H1 (cell line): ENCODE measurements around the gene MXD4. TPM values are rescaled to one million over a fixed set of nuclear protein-coding genes. Genes with fewer than 3 reads are reported as not detected.

Experiments used
- CTCF ChIA-PET: fragments of 300-600 bp; sonication (Branson Sonifier 250); formaldehyde crosslinking; loops from one replicate; lab custom pipeline; 2021; ENCODE audit not compliant: partially characterized antibody; lab: Charles Lee
- POLR2A ChIA-PET: fragments of 300-600 bp; sonication (Branson Sonifier 250); formaldehyde crosslinking; loops from one replicate; lab custom pipeline; 2021; ENCODE audit warnings: inconsistent platforms; ENCODE audit not compliant: partially characterized antibody; lab: Charles Lee
- DNase-seq, 2 experiments: peaks; one replicate each; pipeline versions ENCODE4 v3.0.0 to v3.0.0-alpha.2; 2010 to 2022; ENCODE audit warnings: low spot score in 2 of 2, low read depth in 1 of 2, mixed read lengths in 1 of 2
- FAIRE-seq: peaks from 2 replicates; lab custom pipeline; 2011; peaks lifted over from hg19 to GRCh38; lab: Jason Lieb, UNC
- H2AFZ ChIP-seq: 2 replicates; pipeline ENCODE4 v1.8.1; 2012; ENCODE audit warnings: low read length, inconsistent platforms
- H2AK5ac ChIP-seq: 2 replicates; pipeline ENCODE4 v1.6.1; 2013; ENCODE audit warnings: low read depth, low read length
- H2BK120ac ChIP-seq: replicated peaks from 2 replicates; pipeline ENCODE3; 2013; ENCODE audit warnings: low read depth, low read length, inconsistent platforms
- H2BK12ac ChIP-seq: 2 replicates; pipeline ENCODE4 v1.6.1; 2013; ENCODE audit warnings: low read depth, low read length
- H2BK15ac ChIP-seq: 2 replicates; pipeline ENCODE4 v1.6.1; 2013; ENCODE audit warnings: low read length
- H2BK20ac ChIP-seq: 2 replicates; pipeline ENCODE4 v1.6.1; 2013; ENCODE audit warnings: low read length
- H2BK5ac ChIP-seq: 2 replicates; pipeline ENCODE4 v1.6.1; 2013; ENCODE audit warnings: low read depth, low read length
- H3K14ac ChIP-seq: 2 replicates; pipeline ENCODE4 v1.6.1; 2013; ENCODE audit warnings: inconsistent platforms; ENCODE audit not compliant: insufficient read length
- H3K18ac ChIP-seq: 2 replicates; pipeline ENCODE4 v1.6.1; 2013; ENCODE audit warnings: low read length; ENCODE audit errors: extremely low read depth
- H3K23ac ChIP-seq: 2 replicates; pipeline ENCODE4 v1.6.1; 2013; ENCODE audit warnings: inconsistent platforms; ENCODE audit not compliant: insufficient read length
- H3K23me2 ChIP-seq: 2 replicates; pipeline ENCODE4 v1.6.1; 2013; ENCODE audit warnings: low read depth, low read length
- H3K27ac ChIP-seq: 2 replicates; pipeline ENCODE4 v1.6.1; 2011; ENCODE audit warnings: low read depth, low read length, inconsistent platforms
- H3K27me3 ChIP-seq, 4 experiments: replicated peaks in 1 of 4; 1 replicate in 1 of 4; 2 replicates in 3 of 4; pipeline versions ENCODE4 v1.6.1 to v1.8.1; 2011 to 2013; ENCODE audit warnings: low read length in 3 of 4, mild to moderate bottlenecking in 3 of 4, inconsistent platforms in 2 of 4, mixed read lengths in 2 of 4, moderate library complexity in 1 of 4; ENCODE audit not compliant: control insufficient read depth in 3 of 4, insufficient read depth in 3 of 4; ENCODE audit errors: extremely low read depth in 1 of 4
- H3K36me3 ChIP-seq, 4 experiments: 2 replicates each; pipeline versions ENCODE4 v1.6.1 to v1.8.1; 2011 to 2013; ENCODE audit warnings: mild to moderate bottlenecking in 4 of 4, low read length in 3 of 4, moderate library complexity in 2 of 4, control low read depth in 1 of 4, inconsistent platforms in 1 of 4; ENCODE audit not compliant: insufficient read depth in 4 of 4, control insufficient read depth in 2 of 4
- H3K4ac ChIP-seq: replicated peaks from 2 replicates; pipeline ENCODE3; 2013; ENCODE audit warnings: low read length, low read depth, mixed read lengths, inconsistent platforms; ENCODE audit not compliant: insufficient read length
- H3K4me1 ChIP-seq, 4 experiments: replicated peaks in 1 of 4; 1 replicate in 1 of 4; 2 replicates in 3 of 4; pipeline versions ENCODE4 v1.6.1 to v1.8.1; 2011 to 2013; ENCODE audit warnings: low read length in 3 of 4, inconsistent platforms in 2 of 4, mixed read lengths in 1 of 4; ENCODE audit not compliant: insufficient read depth in 4 of 4, control insufficient read depth in 3 of 4
- H3K4me2 ChIP-seq, 2 experiments: 2 replicates each; pipeline versions ENCODE4 v1.6.1 to v1.8.1; 2011 to 2013; ENCODE audit warnings: low read depth in 2 of 2, low read length in 2 of 2, control low read depth in 1 of 2, inconsistent platforms in 1 of 2, mild to moderate bottlenecking in 1 of 2; ENCODE audit not compliant: insufficient read depth in 1 of 2
- H3K4me3 ChIP-seq, 4 experiments: fragments of 200-600, 300-600 bp in 1 of 4; sonication (generic), shearing (Covaris generic), sonication (Bioruptor Twin) in 1 of 4; 2 replicates each; pipeline versions ENCODE4 v1.5.1 to v1.8.1; 2011 to 2016; ENCODE audit warnings: low read length in 4 of 4, low read depth in 3 of 4, control low read depth in 2 of 4, inconsistent platforms in 2 of 4, mild to moderate bottlenecking in 2 of 4, mixed read lengths in 1 of 4, moderate library complexity in 1 of 4; ENCODE audit not compliant: insufficient read depth in 2 of 4; ENCODE audit errors: extremely low read depth in 1 of 4
- H3K56ac ChIP-seq: replicated peaks from 2 replicates; pipeline ENCODE3; 2013; ENCODE audit warnings: low read depth, mild to moderate bottlenecking, mixed read lengths, low read length, inconsistent platforms; ENCODE audit not compliant: insufficient read length
- H3K79me1 ChIP-seq: 2 replicates; pipeline ENCODE4 v1.6.1; 2013; ENCODE audit warnings: low read depth, low read length, control low read depth
- H3K79me2 ChIP-seq, 2 experiments: 2 replicates each; pipeline versions ENCODE4 v1.6.1 to v1.8.1; 2012 to 2013; ENCODE audit warnings: low read length in 2 of 2, mild to moderate bottlenecking in 2 of 2, inconsistent platforms in 1 of 2; ENCODE audit not compliant: insufficient read depth in 2 of 2, control insufficient read depth in 1 of 2
- H3K9ac ChIP-seq, 4 experiments: replicated peaks in 1 of 4; 1 replicate in 1 of 4; 2 replicates in 3 of 4; pipeline versions ENCODE4 v1.6.1 to v1.8.1; 2011 to 2013; ENCODE audit warnings: low read depth in 3 of 4, low read length in 3 of 4, control low read depth in 2 of 4, mild to moderate bottlenecking in 2 of 4, moderate library complexity in 2 of 4, inconsistent platforms in 1 of 4; ENCODE audit errors: extremely low read depth in 1 of 4
- H3K9me3 ChIP-seq, 2 experiments: 2 replicates each; pipeline versions ENCODE4 v1.6.1 to v1.8.1; 2012 to 2013; ENCODE audit warnings: mild to moderate bottlenecking in 2 of 2, moderate library complexity in 2 of 2, control low read depth in 1 of 2, inconsistent platforms in 1 of 2, low read depth in 1 of 2, low read length in 1 of 2, mixed read lengths in 1 of 2; ENCODE audit not compliant: insufficient read depth in 2 of 2
- H4K20me1 ChIP-seq, 2 experiments: replicated peaks in 1 of 2; 2 replicates each; pipeline versions ENCODE3 to v1.8.1; 2011 to 2013; ENCODE audit warnings: inconsistent platforms in 2 of 2, low read length in 2 of 2, mild to moderate bottlenecking in 1 of 2; ENCODE audit not compliant: insufficient read depth in 2 of 2, control insufficient read depth in 1 of 2
- H4K5ac ChIP-seq: 2 replicates; pipeline ENCODE4 v1.6.1; 2013; ENCODE audit warnings: low read length, low read depth, mixed read lengths, inconsistent platforms; ENCODE audit not compliant: insufficient read length
- H4K8ac ChIP-seq: 2 replicates; pipeline ENCODE4 v1.8.0; 2013; ENCODE audit warnings: mild to moderate bottlenecking, moderate library complexity, low read length, inconsistent platforms; ENCODE audit not compliant: insufficient read depth; ENCODE audit errors: extremely low read depth
- H4K91ac ChIP-seq: replicated peaks from 2 replicates; pipeline ENCODE3; 2013; ENCODE audit warnings: low read length, mixed read lengths, inconsistent platforms; ENCODE audit not compliant: insufficient read length
- CTBP2 ChIP-seq: IDR thresholded peaks from 2 replicates; pipeline ENCODE4 v1.7.0; 2011; ENCODE audit warnings: borderline replicate concordance, mild to moderate bottlenecking, moderate library complexity, mixed read lengths, low read length; ENCODE audit not compliant: insufficient read depth, insufficient read length
- SUZ12 ChIP-seq: fragments of 200-600 bp; sonication (generic); IDR thresholded peaks from 2 replicates; pipeline ENCODE4 v1.6.1; 2012; ENCODE audit warnings: mild to moderate bottlenecking, inconsistent platforms, low read length, moderate library complexity, mixed read lengths
- WGBS, 2 experiments: shearing (Covaris generic) in 1 of 2; methylation state at CpG; one replicate each; pipeline versions ENCODE4 v1.1.6 to v1.1.7; 2013 to 2015; ENCODE audit warnings: low lambda C conversion rate in 2 of 2, mixed read lengths in 2 of 2, inconsistent platforms in 1 of 2, low coverage in 1 of 2, missing lambda C conversion rate in 1 of 2; ENCODE audit not compliant: insufficient replicate concordance in 2 of 2, insufficient coverage in 1 of 2, insufficient read length in 1 of 2; ENCODE audit errors: extremely low coverage in 1 of 2, missing lambda C conversion rate in 1 of 2; 5-methylcytosine and 5-hydroxymethylcytosine counted together
- polyA plus RNA-seq, 7 experiments: library from polyadenylated mRNA; depleted of rRNA in 3 of 7; stranded (reverse) in 5 of 7; unstranded in 2 of 7; fragments of >200 nt in 5 of 7; fragments of 200-250 nt in 2 of 7; gene quantifications; 1 replicate in 5 of 7; 2 replicates in 1 of 7; 4 replicates in 1 of 7; pipeline versions ENCODE4 v1.2.1 to v1.2.3, GENCODE V29; 2011 to 2013; ENCODE audit warnings: missing spikeins in 2 of 7, mixed read lengths in 2 of 7
- total RNA-seq: library from RNA; stranded (reverse); fragmentation: NEBNext Ultra II Directional; extraction: Animal tissue kit (Norgen Biotek cat#: 25700); gene quantifications from 2 replicates; pipeline ENCODE4 v1.2.1, GENCODE V29; 2021

The MXD4 gene
- total and polyA plus RNA-seq, 2 of the 8 experiments (the other 6 are each of a cell fraction or from before 2014, with no cell fraction given): 18.0 to 20.8 TPM

- Histone ChIP-seq H3K4me3 (no peak overlapping the region), H2AFZ (no peak overlapping the region), H3K9ac (no peak overlapping the region), H3K9me3 (no peaks in the 10 kb centered on the region), H2BK5ac (no peak overlapping the region), H2BK20ac (no peak overlapping the region), H4K91ac (no peak overlapping the region), H3K36me3 (peaks cover 0 to 5% (median 2%) of the 10 kb centered on the region in 4 experiments; a peak in 2 of 8 replicates), H2BK15ac (no peak overlapping the region), H3K23me2 (no peaks in the 10 kb centered on the region), H3K14ac (no peak overlapping the region), H2AK5ac (no peak overlapping the region), H2BK12ac (no peak overlapping the region), H3K4ac (no peak overlapping the region), H3K23ac (no peak overlapping the region), H3K27ac (no peak overlapping the region), H4K8ac (no peak overlapping the region), H4K20me1 (peaks cover 0 to 5% of the 10 kb centered on the region in 2 experiments), H3K4me2 (no peak overlapping the region), H3K56ac (no peak overlapping the region), H3K18ac (no peak overlapping the region), H4K5ac (no peak overlapping the region), H3K79me2 (no peaks in the 10 kb centered on the region), H2BK120ac (no peak overlapping the region), H3K79me1 (no peaks in the 10 kb centered on the region), H3K27me3 (no peaks in the 10 kb centered on the region), H3K4me1 (0 out of 7 replicates have a peak, but pooled peaks cover 0 to 4% (median 0%) of the 10 kb centered on the region in 4 experiments)
- ChIA-PET POLR2A (interaction anchor here (0.8 kb wide), 2 partner anchors 9 to 12 kb away, joined by 3 read pairs; partner anchors contain the start of genes HAUS3 and POLN), CTCF (interaction anchor here (0.6 to 1.5 kb wide), 4 partner anchors 15 to 202 kb away, joined by 3 to 4 read pairs (median 4); no protein-coding TSS in a partner anchor)
- TF ChIP-seq CTBP2 (no peak), SUZ12 (no peak)
- 85% methylated on average over 25 of the region's 25 CpGs; no CpG with 5 or more reads in 1 of the 2 experiments for WGBS, 2 experiments
- FAIRE-seq (no peak), DNase-seq (no peak)
These were observed 10.7 kb downstream of the MXD4 start for GRCh38 chr4:2251073-2251794.
